Neural cell (in vitro differentiated cells): ENCODE results near the gene RPRD1B. TPM values are rescaled to one million over a fixed set of nuclear protein-coding genes. Genes with fewer than 3 reads are reported as not detected.

Source experiments
- H2AFZ ChIP-seq: fragments of 200-600, 300-800 bp; sonication (generic), shearing (Covaris generic); 2 replicates; pipeline ENCODE4 v1.6.0; 2014; ENCODE audit warnings: low read depth, mild to moderate bottlenecking, antibody characterized with exemption, low read length, moderate library complexity
- H3F3A ChIP-seq: fragments of 200-600 bp; shearing (Covaris generic); 2 replicates; pipeline ENCODE4 v1.6.1; 2016; ENCODE audit warnings: mild to moderate bottlenecking, moderate library complexity, mixed read lengths, antibody characterized with exemption, low read length; ENCODE audit not compliant: insufficient read depth, poor library complexity, severe bottlenecking
- H3K27ac ChIP-seq: fragments of 200-600, 300-800 bp; sonication (generic), shearing (Covaris generic); 2 replicates; pipeline ENCODE4 v1.5.1; 2014; ENCODE audit warnings: mild to moderate bottlenecking, low read length, moderate library complexity
- H3K27me3 ChIP-seq: fragments of 300-800, 200-600 bp; sonication (generic), shearing (Covaris generic); 2 replicates; pipeline ENCODE4 v1.6.0; 2014; ENCODE audit warnings: mild to moderate bottlenecking, low read depth, low read length, moderate library complexity; ENCODE audit not compliant: insufficient read depth
- H3K36me3 ChIP-seq: fragments of 300-800, 200-600 bp; sonication (generic), shearing (Covaris generic); 2 replicates; pipeline ENCODE4 v1.5.1; 2014; ENCODE audit warnings: mild to moderate bottlenecking, antibody characterized with exemption, low read length, moderate library complexity; ENCODE audit not compliant: insufficient read depth
- H3K4me2 ChIP-seq: fragments of 300-800, 200-600 bp; sonication (generic), shearing (Covaris generic); 2 replicates; pipeline ENCODE4 v1.6.0; 2014; ENCODE audit warnings: mild to moderate bottlenecking, low read length
- H3K4me3 ChIP-seq: fragments of 300-800, 200-600 bp; sonication (generic), shearing (Covaris generic); 2 replicates; pipeline ENCODE4 v1.5.1; 2014; ENCODE audit warnings: mild to moderate bottlenecking, low read length, moderate library complexity
- H3K79me2 ChIP-seq: fragments of 200-600 bp; shearing (Covaris generic); replicated peaks from 2 replicates; pipeline ENCODE4 v1.6.0; 2014; ENCODE audit warnings: mild to moderate bottlenecking, low read length, moderate library complexity; ENCODE audit not compliant: insufficient read depth
- H3K9ac ChIP-seq: fragments of 300-800, 200-600 bp; sonication (generic), shearing (Covaris generic); 2 replicates; pipeline ENCODE4 v1.6.1; 2016; ENCODE audit warnings: mild to moderate bottlenecking, low read length, mixed read lengths
- H3K9me2 ChIP-seq: fragments of 200-600 bp; shearing (Covaris generic); 2 replicates; pipeline ENCODE4 v1.6.1; 2016; ENCODE audit warnings: mild to moderate bottlenecking, low read length, mixed read lengths; ENCODE audit not compliant: insufficient read depth
- H3K9me3 ChIP-seq: fragments of 200-600, 300-800 bp; sonication (generic), shearing (Covaris generic); 2 replicates; pipeline ENCODE4 v1.6.1; 2016; ENCODE audit warnings: mild to moderate bottlenecking, mixed run types, low read length, moderate library complexity, mixed read lengths
- H4K20me1 ChIP-seq: fragments of 200-600 bp; shearing (Covaris generic); 2 replicates; pipeline ENCODE4 v1.6.1; 2016; ENCODE audit warnings: mild to moderate bottlenecking, mixed run types; ENCODE audit not compliant: insufficient read depth
- CTCF ChIP-seq: fragments of 450-650 bp; IDR thresholded peaks from 2 replicates; pipeline ENCODE4 v1.5.1; 2014; ENCODE audit warnings: antibody characterized with exemption, mild to moderate bottlenecking, moderate library complexity; ENCODE audit not compliant: poor library complexity, severe bottlenecking
- EP300 ChIP-seq: fragments of 450-650 bp; conservative IDR thresholded peaks from 2 replicates; pipeline ENCODE4 v1.6.1; 2014; ENCODE audit warnings: antibody characterized with exemption, mild to moderate bottlenecking, moderate library complexity; ENCODE audit not compliant: poor library complexity, severe bottlenecking
- EZH2 ChIP-seq: fragments of 200-600, 300-800 bp; shearing (Covaris generic), sonication (generic); IDR thresholded peaks from 2 replicates; pipeline ENCODE4 v1.6.1; 2014; ENCODE audit warnings: antibody characterized with exemption, low read length, borderline replicate concordance, mild to moderate bottlenecking; ENCODE audit not compliant: insufficient read depth, poor library complexity, severe bottlenecking
- MXI1 ChIP-seq: fragments of 450-650 bp; conservative IDR thresholded peaks from 2 replicates; pipeline ENCODE4 v1.6.1; 2014; ENCODE audit warnings: antibody characterized with exemption, mild to moderate bottlenecking; ENCODE audit not compliant: poor library complexity, severe bottlenecking
- POLR2AphosphoS5 ChIP-seq: IDR thresholded peaks from 2 replicates; pipeline ENCODE4 v1.6.1; 2012
- RAD21 ChIP-seq: fragments of 450-650 bp; conservative IDR thresholded peaks from 2 replicates; pipeline ENCODE4 v1.6.1; 2014; ENCODE audit warnings: antibody characterized with exemption, mild to moderate bottlenecking, moderate library complexity
- REST ChIP-seq: IDR thresholded peaks from 2 replicates; pipeline ENCODE4 v1.6.1; 2012; ENCODE audit warnings: borderline replicate concordance
- SMC3 ChIP-seq: fragments of 450-650 bp; conservative IDR thresholded peaks from 2 replicates; pipeline ENCODE4 v1.6.1; 2014; ENCODE audit warnings: antibody characterized with exemption, mild to moderate bottlenecking, moderate library complexity; ENCODE audit not compliant: poor library complexity
- TAF1 ChIP-seq: IDR thresholded peaks from 2 replicates; pipeline ENCODE4 v1.6.1; 2012; ENCODE audit warnings: low read depth
- polyA plus RNA-seq: library from polyadenylated mRNA; depleted of rRNA; stranded (reverse); fragments of >200 nt; gene quantifications from 2 replicates; pipeline ENCODE4 v1.2.3, GENCODE V29; 2014

RPRD1B gene
- polyA plus RNA-seq, 1 donor from 2014 or later, result 23.4 TPM

DNA sequence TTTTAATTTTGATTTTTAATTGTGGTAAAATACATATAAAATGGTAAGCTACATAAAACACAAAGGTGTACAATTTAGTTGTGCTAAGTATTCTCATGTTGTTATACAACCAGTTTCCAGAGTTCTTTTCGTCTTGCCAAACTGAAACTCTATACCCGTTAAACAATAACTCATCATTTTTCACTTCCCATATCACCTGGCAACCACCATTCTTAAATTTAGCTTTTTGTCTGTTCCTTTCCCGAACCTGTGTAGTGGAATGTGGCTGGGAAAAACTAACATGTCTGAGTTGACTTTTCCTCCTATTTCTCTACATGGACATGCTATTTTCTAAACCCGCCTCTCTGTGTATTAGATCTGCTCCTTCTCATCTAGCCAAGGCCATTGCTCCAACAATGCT, 27.6 kb downstream of the RPRD1B start:
- Histone ChIP-seq H3K27ac (no peak overlapping the region), H3K4me3 (no peak overlapping the region), H3K9me2 (no peaks in the 10 kb centered on the region), H3K9ac (no peak overlapping the region), H3K79me2 (peaks cover 2% of the 10 kb centered on the region), H3K36me3 (peaks cover 17% of the 10 kb centered on the region), H2AFZ (no peak overlapping the region), H3F3A (no peaks in the 10 kb centered on the region), H4K20me1 (no peaks in the 10 kb centered on the region), H3K4me2 (no peak overlapping the region), H3K27me3 (no peaks in the 10 kb centered on the region), H3K9me3 (no peaks in the 10 kb centered on the region)
- TF ChIP-seq TAF1 (no peak), SMC3 (no peak), EZH2 (no peak), MXI1 (no peak), CTCF (no peak), EP300 (no peak), RAD21 (no peak), POLR2AphosphoS5 (no peak), REST (no peak)

DNA sequence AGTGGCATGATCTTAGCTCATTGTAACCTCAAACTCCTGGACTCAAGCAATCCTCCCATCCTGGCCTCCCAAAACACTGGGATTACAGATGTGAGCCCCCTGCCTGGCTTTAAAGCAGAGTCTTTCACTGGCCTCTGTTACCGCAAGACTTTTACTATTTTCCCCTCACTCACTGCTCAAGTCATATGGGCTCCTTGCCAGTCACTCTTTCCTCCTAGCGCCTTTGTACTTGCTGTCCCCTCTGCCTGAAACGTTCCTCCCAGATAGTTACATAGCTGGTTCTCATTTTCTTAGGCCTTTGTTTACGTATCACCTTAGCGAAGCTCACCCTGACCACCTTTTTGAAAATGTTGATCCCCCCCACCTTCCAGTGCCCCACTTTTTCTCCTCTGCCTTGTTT, 29.3 kb downstream of the RPRD1B start:
- TF ChIP-seq POLR2AphosphoS5, result no peak
- TF ChIP-seq CTCF, result no peak
- TF ChIP-seq EP300, result no peak
- TF ChIP-seq EZH2, result no peak
- no peak for TF ChIP-seq RAD21
- TF ChIP-seq TAF1, result no peak
- no peak for TF ChIP-seq MXI1
- TF ChIP-seq SMC3, result no peak
- no peak for TF ChIP-seq REST
- Histone ChIP-seq H3K4me3 (no peak overlapping the region), H3K4me2 (no peak overlapping the region), H3K27me3 (no peaks in the 10 kb centered on the region), H4K20me1 (no peaks in the 10 kb centered on the region), H3K36me3 (peaks cover 22% of the 10 kb centered on the region), H3K27ac (no peak overlapping the region), H3K9me2 (no peaks in the 10 kb centered on the region), H3K79me2 (no peaks in the 10 kb centered on the region), H3K9me3 (no peaks in the 10 kb centered on the region), H3K9ac (no peak overlapping the region), H2AFZ (no peak overlapping the region), H3F3A (no peaks in the 10 kb centered on the region)
